ENCODE results near the gene FYCO1. TPM values are rescaled to one million over a fixed set of nuclear protein-coding genes. Genes with fewer than 3 reads are reported as not detected.

FYCO1 gene
- total and polyA plus RNA-seq, 10 of the 15 experiments (the other 5 are each of a cell fraction or from before 2014, with no cell fraction given): 1.5 to 8.4 (median 6.5) TPM

GRCh38 chr3:45938864-45939263, 56.8 kb downstream of the FYCO1 start (continued):
- TF ChIP-seq ZNF207 (IDR thresholded peaks at IDR 0.05; ENCODE audit: borderline replicate concordance) (no peak), SIX5 (IDR thresholded peaks at IDR 0.05; ENCODE audit: low read depth, low read length, severe bottlenecking) (no peak), POLR2AphosphoS5 (IDR thresholded peaks at IDR 0.05; ENCODE audit: low read length) (no peak), MEF2B (IDR thresholded peaks at IDR 0.05; ENCODE audit: partially characterized antibody, poor library complexity, severe bottlenecking) (no peak), KDM1A (IDR thresholded peaks at IDR 0.05; ENCODE audit: borderline replicate concordance) (no peak), NFYA (IDR thresholded peaks at IDR 0.05; ENCODE audit: borderline replicate concordance, low read depth, low read length) (no peak), ZBTB4 (CRISPR knock-in tag; IDR thresholded peaks at IDR 0.05) (no peak), EED (IDR thresholded peaks at IDR 0.05; ENCODE audit: low read depth) (no peak), CREB1 (IDR thresholded peaks at IDR 0.05; ENCODE audit: low read depth) (no peak), JUNB (IDR thresholded peaks at IDR 0.05) (no peak), EP300 (IDR thresholded peaks at IDR 0.05; ENCODE audit: borderline replicate concordance in 1 of 2, control insufficient read depth in 1 of 2, low read depth in 2 of 2, low read length in 2 of 2) (no peak), NR2C1 (IDR thresholded peaks at IDR 0.05) (no peak), BCLAF1 (IDR thresholded peaks at IDR 0.05) (no peak), PML (IDR thresholded peaks at IDR 0.05; ENCODE audit: low read length) (no peak), HDGF (IDR thresholded peaks at IDR 0.05) (peak; percentile 83)

Data from GM12878 (cell line).